Activated CD4-positive, alpha-beta T cell treated with anti-CD3 and anti-CD28 coated beads, Interleukin-2, Interleukin-6, amounts not matched to agents 100 ng/mL and 50 ng/mL, durations not matched to agents 16 hours and 8 hours (primary cell): ENCODE measurements around the gene NBR1.
"Not testable (repeated sequence)": the region's sequence is repeated elsewhere in the genome, so short reads cannot be mapped to it uniquely, and the experiment has no call there.

Experiments used
- DNase-seq: peaks from one replicate; pipeline ENCODE4 v3.0.0-alpha.2; 2020

Gene NBR1

DNA sequence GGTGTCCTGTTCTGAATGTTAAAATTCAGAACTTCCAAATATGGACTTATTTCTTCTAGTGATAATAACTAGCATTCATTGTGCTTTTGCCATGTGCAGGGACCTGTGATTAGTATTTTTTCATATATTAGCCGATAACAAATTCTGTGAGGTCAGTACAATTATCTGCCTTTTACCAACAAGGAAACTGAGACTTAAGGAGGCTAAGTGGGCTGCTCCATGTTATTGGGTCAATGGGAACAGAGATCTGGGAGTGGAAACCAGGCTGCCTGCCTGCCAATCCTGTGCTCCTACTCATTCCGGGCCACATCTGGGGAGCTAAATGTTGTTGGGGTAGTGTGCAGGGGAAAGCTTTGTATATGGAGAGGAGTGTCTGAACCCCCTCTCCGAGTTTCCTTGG lies 44.3 kb downstream of the NBR1 start:
- DNase-seq: no peak

DNA sequence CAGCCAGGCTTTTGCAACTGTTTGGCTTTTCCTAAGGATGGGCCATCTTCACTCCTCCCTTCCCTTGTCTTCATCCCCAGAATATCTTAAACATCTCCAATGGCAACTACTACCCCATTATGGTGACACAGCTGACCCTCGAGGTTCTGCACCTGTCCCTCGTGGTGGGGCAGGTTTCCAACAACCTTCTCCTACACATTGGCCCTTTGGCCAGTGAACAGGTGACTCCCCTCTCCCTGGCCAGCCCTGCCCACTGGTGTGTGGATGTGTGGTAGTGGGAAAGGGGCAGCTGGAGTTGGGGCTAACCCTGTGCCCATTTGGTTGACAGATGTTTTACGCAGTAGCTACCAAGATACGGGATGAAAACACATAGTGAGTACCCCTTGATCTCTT lies 45.4 kb downstream of the NBR1 start:
- no peak for DNase-seq

DNA sequence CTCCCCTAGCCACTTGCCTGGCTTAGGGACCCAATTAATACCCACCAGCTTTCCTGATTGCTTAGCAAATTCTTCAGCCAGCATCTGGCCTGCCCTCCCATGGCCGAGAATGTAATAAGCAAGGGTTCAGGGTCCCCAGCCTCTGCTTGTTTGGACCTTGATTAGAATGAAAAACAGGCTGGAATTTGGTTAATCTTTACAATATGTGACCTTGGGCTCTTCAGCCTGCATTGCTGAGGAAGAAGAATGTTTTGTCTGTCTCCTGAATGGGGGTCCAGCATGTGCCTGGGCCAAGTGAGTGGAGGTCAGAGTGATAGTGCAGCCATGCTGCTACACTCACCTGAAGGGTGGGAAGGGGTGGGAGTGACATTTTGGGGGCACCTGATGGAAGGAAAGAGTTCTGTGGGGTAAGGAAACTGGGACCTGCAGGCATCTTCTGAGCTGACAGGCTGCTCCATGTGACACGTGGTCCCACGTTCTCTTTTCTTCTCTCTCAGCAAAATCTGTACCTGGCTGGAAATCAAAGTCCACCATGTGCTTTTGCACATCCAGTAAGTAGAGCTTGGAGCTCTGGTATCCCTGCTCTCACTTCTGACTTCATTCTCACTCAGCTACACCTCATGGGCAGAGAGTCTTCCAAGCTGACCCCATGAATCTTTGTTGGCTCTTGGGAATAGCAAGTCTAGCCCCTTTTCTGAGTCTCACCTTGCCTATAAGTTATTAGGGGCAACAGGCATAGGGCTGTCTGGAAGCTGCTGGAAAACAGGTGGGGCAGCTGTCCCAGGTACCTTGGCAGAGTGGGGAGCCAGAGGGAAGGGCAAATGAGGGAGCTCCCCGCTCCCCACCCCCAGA lies 46.0 kb downstream of the NBR1 start:
- DNase-seq: no peak

DNA sequence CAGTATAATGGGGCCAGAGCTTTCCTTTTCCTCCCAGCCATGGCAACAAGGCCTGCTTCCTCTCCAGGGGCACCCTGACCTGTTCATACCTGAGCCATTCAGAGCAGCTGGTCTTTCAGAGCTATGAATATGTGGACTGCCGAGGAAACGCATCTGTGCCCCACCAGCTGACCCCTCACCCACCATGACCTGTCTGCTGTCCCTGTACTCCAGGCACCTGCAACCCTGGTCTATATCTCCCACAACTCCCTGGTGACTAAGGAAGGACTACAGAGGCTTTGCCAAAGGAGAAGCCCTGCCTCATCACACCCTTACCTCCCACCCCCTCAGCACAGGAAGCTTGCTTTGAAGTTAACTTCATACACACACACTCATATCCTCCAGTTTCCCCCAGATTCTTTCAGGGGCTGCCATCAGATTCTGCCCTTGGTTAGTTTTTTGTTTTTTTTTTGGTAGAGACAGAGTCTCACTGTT lies 46.6 kb downstream of the NBR1 start:
- DNase-seq: no peak

DNA sequence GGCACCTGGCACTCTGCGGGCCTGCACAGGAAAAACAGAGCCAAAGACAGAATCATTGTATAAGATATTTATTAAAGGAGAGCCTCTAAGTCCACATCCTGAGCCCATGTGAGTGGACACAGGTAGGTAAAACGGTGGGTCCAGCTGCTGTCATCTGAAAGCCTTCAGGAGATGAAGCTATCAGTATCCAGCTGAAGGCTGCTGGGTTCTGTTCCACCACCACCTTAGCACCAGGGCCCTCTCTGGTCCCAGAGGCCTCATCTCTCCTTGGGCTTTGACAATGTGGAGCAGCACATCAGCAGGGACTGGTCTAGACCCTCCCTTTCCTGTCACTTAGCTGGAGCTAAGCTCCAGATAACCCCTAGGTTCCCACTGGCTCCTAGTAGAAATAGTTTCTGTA lies 48.0 kb downstream of the NBR1 start:
- DNase-seq: no peak

DNA sequence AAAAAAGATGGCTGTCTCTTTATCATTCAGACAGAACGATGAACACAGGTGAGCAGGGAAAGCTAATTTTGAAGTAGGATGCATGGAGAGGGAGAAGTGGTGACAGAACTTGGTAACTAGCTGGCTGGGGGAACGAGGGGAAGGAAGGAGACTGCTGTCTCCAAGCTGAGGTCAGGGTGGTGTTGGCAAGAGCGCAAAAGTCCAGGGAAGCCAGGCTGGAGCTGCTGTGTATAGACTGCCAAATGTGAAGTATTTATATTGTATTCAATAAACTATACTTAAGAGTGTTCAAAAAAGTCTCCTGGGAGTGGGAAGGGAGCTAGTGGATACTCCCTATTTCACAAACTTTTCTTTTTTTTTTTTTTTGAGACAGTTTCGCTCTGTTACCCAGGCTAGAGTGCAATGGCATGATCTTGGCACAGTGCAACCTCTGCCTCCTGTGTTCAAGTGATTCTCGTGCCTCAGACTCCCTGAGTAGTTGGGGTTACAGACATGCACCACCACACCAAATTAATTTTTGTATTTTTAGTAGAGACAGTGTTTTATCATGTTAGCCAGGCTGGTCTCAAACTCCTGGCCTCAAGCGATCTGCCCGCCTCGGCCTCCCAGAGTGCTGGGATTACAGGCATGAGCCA lies 48.8 kb downstream of the NBR1 start:
- DNase-seq: no peak

DNA sequence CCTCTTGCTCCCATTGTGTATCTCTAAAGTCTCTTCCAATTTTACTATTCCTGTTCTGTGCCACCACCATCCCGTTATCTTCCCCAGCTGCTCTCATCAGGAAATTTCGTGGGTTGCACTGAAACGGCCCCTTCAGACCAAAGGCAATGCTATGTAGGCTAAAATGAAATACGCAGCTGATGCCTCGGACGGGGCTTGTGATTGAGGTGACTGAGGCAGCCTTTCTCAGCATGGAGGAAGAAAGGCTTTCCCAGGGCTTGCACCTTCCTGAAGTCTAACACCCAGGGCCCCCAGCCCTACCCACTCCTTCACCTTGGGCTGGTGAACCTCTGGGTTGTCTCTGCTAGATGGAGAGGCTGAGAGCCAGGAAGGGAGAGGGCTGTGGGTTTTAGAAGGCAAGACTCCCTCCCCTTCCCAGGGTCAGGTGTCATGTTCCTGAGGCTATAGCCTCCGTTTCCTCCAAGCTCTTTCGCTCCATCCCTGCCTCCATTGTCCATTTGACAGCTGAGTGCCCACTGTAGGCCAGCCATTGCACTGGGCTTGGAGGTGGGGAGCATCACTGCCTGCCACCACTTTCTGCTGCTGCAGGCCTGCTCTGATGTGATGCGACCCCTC lies 49.6 kb downstream of the NBR1 start:
- no peak for DNase-seq

DNA sequence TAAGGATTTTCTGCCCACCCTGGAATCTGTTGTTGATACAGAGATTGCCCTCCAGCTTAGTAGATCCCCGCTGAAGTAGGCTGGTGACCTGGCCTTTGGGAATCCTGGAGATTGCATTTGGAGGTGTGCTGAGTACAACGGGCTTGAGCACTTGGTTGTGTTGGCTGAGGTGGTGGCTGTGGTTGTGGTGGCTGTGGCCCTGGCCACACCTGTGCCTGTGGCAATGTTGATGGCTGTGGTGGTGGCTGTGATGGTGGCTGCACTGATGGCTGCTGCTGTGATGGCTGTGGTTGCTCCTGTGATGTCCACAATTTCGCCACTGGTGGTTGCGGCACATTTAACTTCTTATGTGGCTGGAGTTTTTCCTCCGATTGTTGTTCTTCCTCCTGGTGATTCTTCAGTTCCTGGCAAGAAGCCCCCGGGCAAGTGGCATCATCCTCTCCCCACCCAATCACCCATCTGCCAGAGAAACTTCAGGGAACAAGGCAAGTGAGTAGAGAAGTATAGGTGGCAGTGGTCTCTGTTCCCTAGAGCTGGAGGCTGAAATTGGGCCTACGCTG lies 53.2 kb downstream of the NBR1 start:
- DNase-seq: no peak

DNA sequence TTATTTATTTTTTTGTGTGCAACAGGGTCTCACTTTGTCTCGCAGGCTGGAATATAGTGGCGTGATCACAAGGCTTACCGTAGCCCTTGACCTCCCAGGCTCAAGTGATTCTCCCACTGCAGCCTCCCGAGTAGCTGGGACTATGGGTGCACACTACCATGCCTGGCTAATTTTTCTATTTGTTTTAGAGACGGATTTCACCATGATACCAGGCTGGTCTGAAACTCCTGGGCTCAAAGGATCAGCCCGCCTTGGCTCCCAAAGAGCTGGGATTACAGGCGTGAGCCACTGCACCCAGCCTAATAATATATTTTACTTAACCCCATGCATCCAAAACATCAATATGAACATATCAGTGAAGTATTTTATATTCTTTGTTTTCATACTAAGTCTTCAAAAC lies 55.4 kb downstream of the NBR1 start:
- no peak for DNase-seq

DNA sequence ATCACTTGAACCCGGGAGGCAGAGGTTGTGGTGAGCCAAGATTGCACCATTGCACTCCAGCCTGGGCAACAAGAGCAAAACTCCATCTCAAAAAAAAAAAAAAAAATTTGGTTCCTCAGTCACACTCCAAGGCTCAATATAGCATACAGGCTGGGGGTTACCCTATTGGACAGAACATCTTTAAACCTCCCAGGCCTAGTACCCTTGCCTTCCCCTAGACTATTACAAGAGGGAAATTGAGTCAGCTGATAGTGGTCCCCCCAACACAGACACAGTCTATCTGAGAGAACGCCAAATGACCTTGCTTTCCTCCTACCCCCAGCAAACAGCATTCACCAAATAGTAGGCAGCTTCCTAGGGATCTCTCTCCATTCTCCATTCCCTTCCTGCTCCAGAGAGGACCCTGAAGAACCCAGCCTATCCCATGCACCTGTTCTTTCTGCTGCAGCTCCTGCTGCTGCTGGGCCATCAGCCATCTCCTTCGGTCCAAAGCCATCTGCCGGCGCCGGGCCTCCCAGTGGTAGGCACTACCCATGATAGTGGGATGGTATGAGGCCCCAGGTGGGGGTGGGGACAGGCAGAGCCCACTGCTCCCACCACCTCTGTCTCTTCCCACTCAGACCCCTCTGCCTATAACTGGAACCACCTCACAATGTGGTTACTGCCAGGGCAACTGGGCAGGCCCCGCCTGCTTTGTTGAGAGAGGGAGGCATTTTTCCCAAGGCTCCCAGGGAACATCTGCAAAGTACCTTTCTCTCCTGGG lies 57.2 kb downstream of the NBR1 start, which contains the start of gene CCDC200:
Gene CCDC200 (minus strand): TSS at position 604 of the 763 bp plus-strand sequence. CDS start 69 bp downstream, at position 535.
- DNase-seq: not testable (repeated sequence)

DNA sequence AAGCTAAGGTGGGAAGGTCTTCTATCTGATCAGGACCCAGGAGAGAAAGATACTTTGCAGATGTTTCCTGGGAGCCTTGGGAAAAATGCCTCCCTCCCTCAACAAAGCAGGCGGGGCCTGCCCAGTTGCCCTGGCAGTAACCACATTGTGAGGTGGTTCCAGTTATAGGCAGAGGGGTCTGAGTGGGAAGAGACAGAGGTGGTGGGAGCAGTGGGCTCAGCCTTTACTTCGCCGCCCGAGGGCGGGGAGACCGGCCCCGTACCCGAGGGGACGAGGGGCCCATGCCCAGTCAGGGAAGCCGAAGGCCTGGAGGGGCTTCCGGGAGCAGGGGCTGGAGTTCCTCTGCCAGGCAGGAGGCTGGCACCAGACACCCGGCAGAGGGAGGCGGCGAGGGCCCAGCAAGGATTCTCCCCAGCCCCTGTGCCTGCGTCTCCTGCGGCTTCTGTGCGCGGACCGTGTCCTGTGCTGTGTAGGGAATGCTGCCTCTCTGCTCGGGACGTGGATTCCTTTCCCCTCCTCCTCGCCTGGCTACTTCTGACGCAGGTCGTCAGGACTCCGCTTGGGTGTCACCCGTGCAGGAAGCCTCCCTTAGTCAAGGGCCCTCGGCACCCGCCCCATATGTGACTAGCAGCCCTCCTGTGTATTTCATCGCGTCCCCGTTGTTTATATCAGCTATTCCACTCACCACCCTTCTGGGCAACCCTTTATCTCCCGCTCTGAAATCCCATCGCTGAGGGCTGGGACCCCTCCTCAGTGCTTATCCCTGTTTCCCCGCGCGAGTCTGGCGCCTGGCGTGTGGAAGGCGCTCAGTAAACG lies 60.4 kb downstream of the NBR1 start:
- DNase-seq: not testable (repeated sequence)

DNA sequence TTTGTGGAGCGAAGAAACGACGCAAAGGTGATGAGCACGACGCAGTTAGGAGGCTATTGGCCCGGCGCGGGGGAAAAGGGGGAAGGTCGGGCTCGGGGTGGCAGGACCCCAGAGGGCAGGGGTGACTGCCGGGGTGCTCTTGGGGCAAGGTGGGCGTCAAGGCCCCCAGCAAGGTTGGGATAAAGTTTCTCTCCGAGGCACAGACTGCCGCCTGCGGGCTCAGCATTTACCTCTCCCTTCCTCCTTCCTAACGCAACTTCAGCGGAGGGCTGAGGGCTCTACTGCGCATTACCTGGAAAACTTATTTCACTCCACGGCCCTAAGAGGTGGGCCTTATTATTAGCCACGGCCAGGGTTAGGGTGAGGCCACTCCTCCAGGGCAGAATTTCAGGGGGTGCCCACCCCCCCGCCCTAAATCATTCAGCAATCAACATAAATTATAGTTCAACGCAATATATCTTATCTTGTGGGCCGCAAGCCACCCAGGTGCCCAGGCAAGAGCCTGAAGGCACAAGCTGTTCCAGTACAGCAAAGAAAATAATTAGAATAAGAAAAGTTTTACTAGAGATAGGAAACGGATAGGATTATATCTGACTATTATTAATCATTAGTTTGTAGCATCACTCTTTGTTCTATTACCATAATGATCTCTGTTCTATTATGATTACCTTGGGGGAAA lies 61.1 kb downstream of the NBR1 start:
- not testable (repeated sequence) for DNase-seq

DNA sequence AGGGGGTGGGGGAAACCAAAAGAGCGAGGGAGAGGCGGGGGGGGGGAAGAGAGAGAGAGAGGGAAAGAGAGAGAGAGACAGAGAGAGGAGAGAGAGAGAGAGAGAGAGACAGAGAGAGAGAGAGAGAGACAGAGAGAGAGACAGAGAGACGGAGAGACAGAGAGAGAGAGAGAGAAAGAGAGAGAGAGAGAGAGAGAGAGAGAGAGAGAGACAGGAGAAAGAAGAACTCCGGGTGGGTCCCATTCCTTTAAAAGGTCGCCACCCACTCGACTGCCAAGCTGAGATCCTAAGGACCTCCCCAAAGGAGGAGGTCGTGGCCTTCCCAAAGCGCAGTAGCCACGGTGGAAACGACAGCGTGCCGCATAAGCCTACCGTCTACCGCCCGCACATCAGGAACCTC lies 62.2 kb downstream of the NBR1 start:
- DNase-seq: peak; percentile 53

DNA sequence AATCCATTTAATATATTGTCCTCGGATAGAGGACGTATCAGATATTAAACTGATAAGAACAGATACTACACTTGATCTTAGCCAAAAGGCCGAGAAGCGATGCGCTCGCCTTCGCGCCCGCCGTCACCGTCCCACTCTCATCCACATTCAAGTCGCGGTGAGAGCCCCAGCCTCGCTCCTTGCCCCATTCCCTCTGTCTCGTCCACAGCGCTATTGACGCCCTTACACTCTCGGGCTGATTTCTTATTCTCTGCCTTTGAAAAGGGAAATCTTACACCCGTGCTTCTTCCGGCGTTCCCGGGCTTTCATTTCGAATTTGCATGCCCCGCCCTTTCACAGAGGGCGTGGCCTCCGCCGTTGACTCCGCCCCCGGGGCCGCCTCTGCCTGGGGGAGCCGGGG lies 62.9 kb downstream of the NBR1 start, which contains the start of gene RNU2-1:
Gene RNU2-1 (minus strand): TSS at position 101 of the 400 bp plus-strand sequence.
- not testable (repeated sequence) for DNase-seq

DNA sequence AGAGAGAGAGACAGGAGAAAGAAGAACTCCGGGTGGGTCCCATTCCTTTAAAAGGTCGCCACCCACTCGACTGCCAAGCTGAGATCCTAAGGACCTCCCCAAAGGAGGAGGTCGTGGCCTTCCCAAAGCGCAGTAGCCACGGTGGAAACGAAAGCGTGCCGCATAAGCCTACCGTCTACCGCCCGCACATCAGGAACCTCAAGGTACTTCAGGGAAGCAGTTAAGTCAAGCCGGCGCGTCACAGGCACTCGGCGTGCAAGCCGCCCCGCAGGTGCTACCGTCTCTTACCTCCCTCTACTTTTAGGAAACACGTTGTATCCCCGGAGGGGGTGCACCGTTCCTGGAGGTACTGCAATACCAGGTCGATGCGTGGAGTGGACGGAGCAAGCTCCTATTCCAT lies 68.6 kb downstream of the NBR1 start:
- DNase-seq: not testable (repeated sequence)

DNA sequence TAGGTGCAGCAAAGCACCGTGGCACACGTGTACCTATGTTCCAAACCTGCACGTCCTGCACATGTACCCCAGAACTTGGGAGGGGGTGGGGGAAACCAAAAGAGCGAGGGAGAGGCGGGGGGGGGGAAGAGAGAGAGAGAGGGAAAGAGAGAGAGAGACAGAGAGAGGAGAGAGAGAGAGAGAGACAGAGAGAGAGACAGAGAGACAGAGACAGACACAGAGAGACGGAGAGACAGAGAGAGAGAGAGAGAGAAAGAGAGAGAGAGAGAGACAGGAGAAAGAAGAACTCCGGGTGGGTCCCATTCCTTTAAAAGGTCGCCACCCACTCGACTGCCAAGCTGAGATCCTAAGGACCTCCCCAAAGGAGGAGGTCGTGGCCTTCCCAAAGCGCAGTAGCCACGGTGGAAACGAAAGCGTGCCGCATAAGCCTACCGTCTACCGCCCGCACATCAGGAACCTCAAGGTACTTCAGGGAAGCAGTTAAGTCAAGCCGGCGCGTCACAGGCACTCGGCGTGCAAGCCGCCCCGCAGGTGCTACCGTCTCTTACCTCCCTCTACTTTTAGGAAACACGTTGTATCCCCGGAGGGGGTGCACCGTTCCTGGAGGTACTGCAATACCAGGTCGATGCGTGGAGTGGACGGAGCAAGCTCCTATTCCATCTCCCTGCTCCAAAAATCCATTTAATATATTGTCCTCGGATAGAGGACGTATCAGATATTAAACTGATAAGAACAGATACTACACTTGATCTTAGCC lies 69.8 kb downstream of the NBR1 start:
- not testable (repeated sequence) for DNase-seq

DNA sequence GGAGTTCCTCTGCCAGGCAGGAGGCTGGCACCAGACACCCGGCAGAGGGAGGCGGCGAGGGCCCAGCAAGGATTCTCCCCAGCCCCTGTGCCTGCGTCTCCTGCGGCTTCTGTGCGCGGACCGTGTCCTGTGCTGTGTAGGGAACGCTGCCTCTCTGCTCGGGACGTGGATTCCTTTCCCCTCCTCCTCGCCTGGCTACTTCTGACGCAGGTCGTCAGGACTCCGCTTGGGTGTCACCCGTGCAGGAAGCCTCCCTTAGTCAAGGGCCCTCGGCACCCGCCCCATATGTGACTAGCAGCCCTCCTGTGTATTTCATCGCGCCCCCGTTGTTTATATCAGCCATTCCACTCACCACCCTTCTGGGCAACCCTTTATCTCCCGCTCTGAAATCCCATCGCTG lies 75.4 kb downstream of the NBR1 start:
- not testable (repeated sequence) for DNase-seq
